Small intestine (tissue), 7 donors: Measurements from ENCODE around the gene SAMD8. TPM values are rescaled to one million over a fixed set of nuclear protein-coding genes. Genes with fewer than 3 reads are reported as not detected.
"Not testable (repeated sequence)": the region's sequence is repeated elsewhere in the genome, so short reads cannot be mapped to it uniquely, and the experiment has no call there.

ENCODE experiments used
- DNase-seq, 2 donors: peaks; one replicate each; pipeline versions ENCODE4 v3.0.0 to v3.0.0-alpha.2; 2013
- FAIRE-seq: peaks from 2 replicates; lab custom pipeline; 2012; peaks lifted over from hg19 to GRCh38; lab: Jason Lieb, UNC
- H3K27ac ChIP-seq, 3 donors: one replicate each; pipeline ENCODE4 v1.5.1; 2013; ENCODE audit warnings: low read length in 2 of 3, mild to moderate bottlenecking in 2 of 3, control low read depth in 1 of 3, inconsistent platforms in 1 of 3, low read depth in 1 of 3, moderate library complexity in 1 of 3
- H3K27me3 ChIP-seq, 3 donors: one replicate each; pipeline ENCODE4 v1.6.1; 2013; ENCODE audit warnings: low read length in 3 of 3, inconsistent platforms in 1 of 3; ENCODE audit not compliant: control insufficient read depth in 3 of 3, insufficient read depth in 3 of 3
- H3K36me3 ChIP-seq, 3 donors: one replicate each; pipeline ENCODE4 v1.6.1; 2013; ENCODE audit warnings: low read length in 3 of 3, inconsistent platforms in 1 of 3, low read depth in 1 of 3, mild to moderate bottlenecking in 1 of 3, moderate library complexity in 1 of 3; ENCODE audit not compliant: control insufficient read depth in 3 of 3, insufficient read depth in 2 of 3
- H3K4me1 ChIP-seq, 3 donors: one replicate each; pipeline ENCODE4 v1.6.1; 2013; ENCODE audit warnings: low read length in 2 of 3, inconsistent platforms in 1 of 3, low read depth in 1 of 3, mild to moderate bottlenecking in 1 of 3, moderate library complexity in 1 of 3; ENCODE audit not compliant: control insufficient read depth in 3 of 3, insufficient read depth in 2 of 3
- H3K4me3 ChIP-seq, 3 donors: one replicate each; pipeline ENCODE4 v1.5.1; 2013; ENCODE audit warnings: low read length in 3 of 3, control low read depth in 1 of 3, inconsistent platforms in 1 of 3, low read depth in 1 of 3, mild to moderate bottlenecking in 1 of 3, moderate library complexity in 1 of 3
- H3K9me3 ChIP-seq, 2 donors: one replicate each; pipeline ENCODE4 v1.6.1; 2013; ENCODE audit warnings: low read depth in 1 of 2, low read length in 1 of 2; ENCODE audit not compliant: control insufficient read depth in 2 of 2, insufficient read depth in 1 of 2
- WGBS, 3 donors: extraction: QIAGEN DNeasy Blood & Tissue Kit; methylation state at CpG; one replicate each; pipeline ENCODE4 v1.1.7; 2013; 5-methylcytosine and 5-hydroxymethylcytosine counted together
- polyA plus RNA-seq, 4 donors: library from polyadenylated mRNA; stranded (reverse) in 3 of 4; unstranded in 1 of 4; fragments of 200-250 nt in 3 of 4; fragments of 120-200 nt in 1 of 4; gene quantifications; one replicate each; pipeline versions ENCODE4 v1.2.1 to v1.2.3, GENCODE V29; 2013
- donor health status: healthy with polysubstance abuse.
- donor health status: control.
- donor health status: control.
- donor health status: Bipolar disorder and iron deficiency.
- donor health status: healthy.

SAMD8 gene
- polyA plus RNA-seq, 4 donors, result 4.3 to 11.3 (median 5.7) TPM

- Histone ChIP-seq H3K4me3 (peak overlapping the region; percentile 71 to 89 (median 89)), H3K27ac (peak overlapping the region; percentile 97 to 99 (median 98)), H3K36me3 (peaks cover 0 to 16% (median 0%) of the 10 kb centered on the region in 3 donors), H3K4me1 (peaks cover 0 to 26% (median 3%) of the 10 kb centered on the region in 3 donors), H3K9me3 (no peaks in the 10 kb centered on the region), H3K27me3 (no peaks in the 10 kb centered on the region)
- WGBS, 3 donors, result 0 to 1% (median 0%) methylated on average over 18 to 19 of the region's 19 CpGs
- peak; percentile 79 to 83 for DNase-seq
- no peak for FAIRE-seq
Measured at GRCh38 chr10:75209921-75210281, 98.4 kb downstream of the SAMD8 start.

GRCh38 chr10:75210282-75211006 lies 99.0 kb downstream of the SAMD8 start, which contains the start of gene VDAC2:
TSS of gene VDAC2 (plus strand) at chr10:75210796. CDS start at chr10:75211159, 363 bp downstream.
- Histone ChIP-seq H3K4me1 (peaks cover 0 to 26% (median 3%) of the 10 kb centered on the region in 3 donors), H3K27me3 (no peaks in the 10 kb centered on the region), H3K4me3 (peak within 1 kb of the TSS; percentile 89 to 93 (median 89)), H3K9me3 (no peaks in the 10 kb centered on the region), H3K27ac (peak within 1 kb of the TSS; percentile 97 to 99 (median 98)), H3K36me3 (peaks cover 0 to 21% (median 1%) of the 10 kb centered on the region in 3 donors)
- WGBS, 3 donors, result 0 to 1% (median 0%) methylated on average over 60 to 80 of the region's 80 CpGs
- DNase-seq (peak; percentile 87 to 96), FAIRE-seq (no peak)

- WGBS, 3 donors, result 0 to 1% (median 1%) methylated on average over 37 to 38 of the region's 38 CpGs
- no peak for FAIRE-seq
Measured at GRCh38 chr10:75211007-75211691, 99.7 kb downstream of the SAMD8 start.

GRCh38 chr10:75212343-75212742 lies 100.9 kb downstream of the SAMD8 start:
- Histone ChIP-seq H3K4me3 (peak overlapping the region in 1 of 3 donors; percentile 89), H3K27ac (no peak overlapping the region), H3K36me3 (peaks cover 0 to 36% (median 8%) of the 10 kb centered on the region in 3 donors), H3K4me1 (peaks cover 0 to 26% (median 3%) of the 10 kb centered on the region in 3 donors), H3K27me3 (no peaks in the 10 kb centered on the region), H3K9me3 (no peaks in the 10 kb centered on the region)
- no peak for DNase-seq
- WGBS, 3 donors, result 77 to 84% (median 77%) methylated on average over 6 of the region's 6 CpGs
- no peak for FAIRE-seq

More at GRCh38 chr10:75211007-75211691, 99.7 kb downstream of the SAMD8 start:
- peak; percentile 63 to 78 for DNase-seq
- Histone ChIP-seq H3K4me1 (peaks cover 0 to 26% (median 3%) of the 10 kb centered on the region in 3 donors), H3K36me3 (peaks cover 0 to 26% (median 3%) of the 10 kb centered on the region in 3 donors), H3K27ac (peak overlapping the region; percentile 97 to 99 (median 98)), H3K9me3 (no peaks in the 10 kb centered on the region), H3K4me3 (peak overlapping the region; percentile 89 to 93 (median 89)), H3K27me3 (no peaks in the 10 kb centered on the region)

GRCh38 chr10:75220274-75220673 lies 108.8 kb downstream of the SAMD8 start:
- no peak for FAIRE-seq
- Histone ChIP-seq H3K27me3 (no peaks in the 10 kb centered on the region), H3K9me3 (no peaks in the 10 kb centered on the region), H3K36me3 (peaks cover 18 to 62% (median 39%) of the 10 kb centered on the region in 3 donors), H3K27ac (no peak overlapping the region), H3K4me1 (peaks cover 0 to 15% (median 3%) of the 10 kb centered on the region in 3 donors), H3K4me3 (no peak overlapping the region)
- DNase-seq, result no peak
- WGBS, 3 donors, result 83 to 100% (median 94%) methylated on average over 4 of the region's 4 CpGs

GRCh38 chr10:75221492-75221891 lies 110.0 kb downstream of the SAMD8 start:
- H3K27me3 ChIP-seq, FAIRE-seq, DNase-seq, H3K4me3 ChIP-seq, H3K27ac ChIP-seq, H3K9me3 ChIP-seq: not testable (repeated sequence)
- WGBS, 3 donors, result 92 to 96% (median 93%) methylated on average over 8 of the region's 8 CpGs
- Histone ChIP-seq H3K4me1 (peaks cover 0 to 18% (median 8%) of the 10 kb centered on the region in 3 donors), H3K36me3 (peaks cover 18 to 56% (median 34%) of the 10 kb centered on the region in 3 donors)

- Histone ChIP-seq H3K27ac (no peak overlapping the region), H3K4me1 (peaks cover 0 to 24% (median 8%) of the 10 kb centered on the region in 3 donors), H3K9me3 (no peaks in the 10 kb centered on the region), H3K36me3 (peaks cover 15 to 52% (median 26%) of the 10 kb centered on the region in 3 donors), H3K27me3 (no peaks in the 10 kb centered on the region), H3K4me3 (no peak overlapping the region)
- DNase-seq, result no peak
- 71 to 80% (median 74%) methylated on average over 2 of the region's 2 CpGs for WGBS, 3 donors
- FAIRE-seq, result no peak
Measured at GRCh38 chr10:75223507-75223906, 112.1 kb downstream of the SAMD8 start.

- Histone ChIP-seq H3K4me3 (no peak overlapping the region), H3K27me3 (no peaks in the 10 kb centered on the region), H3K4me1 (peaks cover 0 to 24% (median 8%) of the 10 kb centered on the region in 3 donors), H3K27ac (peak overlapping the region in 2 of 3 donors; percentile 19 to 77), H3K9me3 (no peaks in the 10 kb centered on the region), H3K36me3 (peaks cover 10 to 45% (median 23%) of the 10 kb centered on the region in 3 donors)
- 47 to 77% (median 74%) methylated on average over 2 of the region's 2 CpGs for WGBS, 3 donors
- DNase-seq (no peak), FAIRE-seq (no peak)
Measured at GRCh38 chr10:75226095-75226494, 114.6 kb downstream of the SAMD8 start.
